Measurements from ENCODE around the gene SFXN3.

DNA sequence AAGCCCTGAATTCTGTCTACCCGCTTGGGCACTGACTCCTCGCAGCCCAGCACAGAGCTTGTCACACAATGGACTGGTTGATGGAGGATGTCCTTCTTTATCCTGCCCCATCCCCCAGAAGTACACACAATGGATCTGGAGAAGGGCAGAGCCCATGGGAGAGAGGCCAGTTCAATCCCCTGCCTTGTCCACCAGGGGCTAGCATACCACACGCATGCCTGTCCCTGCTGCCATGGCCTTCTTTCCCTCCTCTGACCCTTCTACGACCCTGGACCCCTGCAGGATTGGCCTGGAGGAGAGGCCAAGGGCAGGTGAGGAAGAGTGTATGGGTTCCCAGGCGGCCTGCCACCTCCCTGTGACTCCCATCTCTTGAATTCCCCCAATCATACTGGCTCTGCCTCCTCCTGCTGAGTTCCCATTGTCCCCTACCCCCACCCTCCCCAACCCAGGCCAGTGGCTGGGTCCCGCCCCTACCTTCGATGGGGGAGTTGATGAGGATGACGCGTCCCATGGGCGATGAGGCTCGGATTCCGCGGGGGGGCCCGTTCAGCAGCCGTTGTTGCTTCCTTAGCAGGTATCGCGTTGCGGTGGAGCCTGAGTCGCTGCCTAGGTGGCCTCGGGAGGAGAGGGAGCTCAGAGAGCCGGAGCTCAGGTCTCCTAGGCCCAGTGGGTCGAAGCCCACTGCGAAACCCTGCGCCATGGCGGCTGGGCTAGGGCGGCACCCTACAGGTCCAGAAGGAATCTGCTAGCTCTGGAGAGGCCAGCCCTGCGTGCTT lies 1.3 kb upstream of the SFXN3 start:
- TF ChIP-seq GATA2 (IDR thresholded peaks at IDR 0.05; ENCODE audit: low read depth, low read length): no peak
- no peak for TF ChIP-seq GATA3 (IDR thresholded peaks at IDR 0.05; ENCODE audit: low read depth, low read length)

Data from SH-SY5Y (cell line).